ENCODE results near the gene TSSK2.

DNA sequence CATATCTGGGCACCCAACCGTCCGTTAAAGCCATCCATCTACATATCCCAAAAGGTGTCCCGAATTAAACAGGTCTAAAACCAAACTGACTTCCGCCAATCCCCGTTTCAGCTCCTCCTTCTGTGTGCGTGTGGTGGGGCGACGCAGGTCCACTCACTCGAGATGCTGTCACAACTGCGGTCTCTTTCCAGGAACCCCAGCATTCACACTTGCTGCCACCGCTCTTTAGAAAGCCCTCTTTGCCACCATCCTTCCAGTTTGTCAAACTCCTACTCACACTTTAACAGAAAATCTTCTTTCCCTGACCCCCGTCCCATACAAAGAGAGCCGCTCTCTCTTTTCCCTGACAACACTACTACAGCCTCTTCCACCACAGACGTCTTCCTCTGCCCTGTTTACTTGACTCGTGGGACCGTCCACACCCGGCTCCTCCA, 12.9 kb downstream of the TSSK2 start:
- TF ChIP-seq, protein P1, sequence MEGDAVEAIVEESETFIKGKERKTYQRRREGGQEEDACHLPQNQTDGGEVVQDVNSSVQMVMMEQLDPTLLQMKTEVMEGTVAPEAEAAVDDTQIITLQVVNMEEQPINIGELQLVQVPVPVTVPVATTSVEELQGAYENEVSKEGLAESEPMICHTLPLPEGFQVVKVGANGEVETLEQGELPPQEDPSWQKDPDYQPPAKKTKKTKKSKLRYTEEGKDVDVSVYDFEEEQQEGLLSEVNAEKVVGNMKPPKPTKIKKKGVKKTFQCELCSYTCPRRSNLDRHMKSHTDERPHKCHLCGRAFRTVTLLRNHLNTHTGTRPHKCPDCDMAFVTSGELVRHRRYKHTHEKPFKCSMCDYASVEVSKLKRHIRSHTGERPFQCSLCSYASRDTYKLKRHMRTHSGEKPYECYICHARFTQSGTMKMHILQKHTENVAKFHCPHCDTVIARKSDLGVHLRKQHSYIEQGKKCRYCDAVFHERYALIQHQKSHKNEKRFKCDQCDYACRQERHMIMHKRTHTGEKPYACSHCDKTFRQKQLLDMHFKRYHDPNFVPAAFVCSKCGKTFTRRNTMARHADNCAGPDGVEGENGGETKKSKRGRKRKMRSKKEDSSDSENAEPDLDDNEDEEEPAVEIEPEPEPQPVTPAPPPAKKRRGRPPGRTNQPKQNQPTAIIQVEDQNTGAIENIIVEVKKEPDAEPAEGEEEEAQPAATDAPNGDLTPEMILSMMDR (IDR thresholded peaks at IDR 0.05): no peak
- TF ChIP-seq ZFX (IDR thresholded peaks at IDR 0.05; ENCODE audit: borderline replicate concordance): no peak

Data from 22Rv1 (cell line).